Fibroblast of lung (primary cell): ENCODE results near the gene KSR2. TPM values are rescaled to one million over a fixed set of nuclear protein-coding genes. Genes with fewer than 3 reads are reported as not detected.

Source experiments
- DNase-seq, 2 donors: peaks; one replicate each; pipeline versions ENCODE4 v3.0.0 to v3.0.0-alpha.2; 2010; ENCODE audit warnings: low read depth in 2 of 2
- H2AFZ ChIP-seq: 2 replicates; pipeline ENCODE4 v1.5.1; 2012; ENCODE audit warnings: low read length, control low read depth, inconsistent platforms
- H3K27ac ChIP-seq: 2 replicates; pipeline ENCODE4 v1.5.1; 2011; ENCODE audit warnings: low read length, control low read depth; ENCODE audit not compliant: insufficient read depth
- H3K27me3 ChIP-seq: 2 replicates; pipeline ENCODE4 v1.5.1; 2011; ENCODE audit warnings: mild to moderate bottlenecking, low read length; ENCODE audit not compliant: control insufficient read depth, insufficient read depth
- H3K36me3 ChIP-seq: 2 replicates; pipeline ENCODE4 v1.5.1; 2011; ENCODE audit warnings: low read length; ENCODE audit not compliant: control insufficient read depth, insufficient read depth
- H3K4me1 ChIP-seq: 2 replicates; pipeline ENCODE4 v1.5.1; 2011; ENCODE audit warnings: low read length; ENCODE audit not compliant: control insufficient read depth, insufficient read depth; ENCODE audit errors: extremely low read depth
- H3K4me2 ChIP-seq: 2 replicates; pipeline ENCODE4 v1.5.1; 2011; ENCODE audit warnings: low read length, control low read depth; ENCODE audit not compliant: insufficient read depth; ENCODE audit errors: extremely low read depth
- H3K4me3 ChIP-seq, 4 experiments: fragments of 200-600 bp in 1 of 4; sonication (generic) in 1 of 4; replicated peaks in 1 of 4; 2 replicates each; pipeline ENCODE4 v1.5.1; 2011 to 2016; ENCODE audit warnings: low read length in 4 of 4, low read depth in 3 of 4, mild to moderate bottlenecking in 3 of 4, control low read depth in 2 of 4, inconsistent platforms in 1 of 4, mixed read lengths in 1 of 4; ENCODE audit not compliant: insufficient read depth in 1 of 4; ENCODE audit errors: control extremely low read depth in 1 of 4
- H3K79me2 ChIP-seq: 2 replicates; pipeline ENCODE4 v1.5.1; 2012; ENCODE audit warnings: mild to moderate bottlenecking, low read length, inconsistent platforms; ENCODE audit not compliant: control insufficient read depth, insufficient read depth
- H3K9ac ChIP-seq: 2 replicates; pipeline ENCODE4 v1.5.1; 2011; ENCODE audit warnings: mild to moderate bottlenecking, low read length, control low read depth; ENCODE audit not compliant: insufficient read depth
- H3K9me3 ChIP-seq: 2 replicates; pipeline ENCODE4 v1.5.1; 2012; ENCODE audit warnings: low read depth, low read length; ENCODE audit not compliant: control insufficient read depth, insufficient read depth
- H4K20me1 ChIP-seq: 2 replicates; pipeline ENCODE4 v1.5.1; 2011; ENCODE audit warnings: low read length; ENCODE audit not compliant: control insufficient read depth, insufficient read depth; ENCODE audit errors: extremely low read depth
- CTCF ChIP-seq, 2 donors: IDR thresholded peaks in 1 of 2; conservative IDR thresholded peaks in 1 of 2; 1 replicate in 1 of 2; 2 replicates in 1 of 2; pipeline ENCODE4 v1.5.1; 2011 to 2012; ENCODE audit warnings: low read length in 2 of 2, control low read depth in 1 of 2, inconsistent platforms in 1 of 2, low read depth in 1 of 2, mild to moderate bottlenecking in 1 of 2
- EZH2 ChIP-seq: IDR thresholded peaks from 2 replicates; pipeline ENCODE4 v1.5.1; 2012; ENCODE audit warnings: low read length, control low read depth, mild to moderate bottlenecking; ENCODE audit errors: missing control alignments
- polyA plus RNA-seq, 2 donors: library from polyadenylated mRNA; depleted of rRNA in 1 of 2; stranded (reverse) in 1 of 2; unstranded in 1 of 2; fragments of >200 nt; gene quantifications; 2 replicates each; pipeline ENCODE4 v1.2.1, GENCODE V29; 2011 to 2012; ENCODE audit warnings: missing spikeins in 1 of 2
- total RNA-seq: library from RNA; depleted of rRNA; stranded (reverse); fragments of >200 nt; gene quantifications from 2 replicates; pipeline ENCODE4 v1.2.1, GENCODE V29; 2014

The KSR2 gene
- total and polyA plus RNA-seq, 2 donors (not counting 1 experiment from before 2014, with no cell fraction given): not detected

- H3K27me3 ChIP-seq: no peaks in the 10 kb centered on the region
- no peak overlapping the region for H2AFZ ChIP-seq
- TF ChIP-seq EZH2 (no peak), CTCF (conservative IDR thresholded peaks at IDR 0.05 in 1 of 2, IDR thresholded peaks at IDR 0.05 in 1 of 2; ENCODE audit: low read depth in 1 of 2, low read length in 2 of 2) (no peak)
- no peaks in the 10 kb centered on the region for H3K9me3 ChIP-seq
- H3K36me3 ChIP-seq: no peaks in the 10 kb centered on the region
- no peak overlapping the region for H3K4me3 ChIP-seq
- H3K79me2 ChIP-seq: no peaks in the 10 kb centered on the region
- H4K20me1 ChIP-seq: no peaks in the 10 kb centered on the region
- H3K4me2 ChIP-seq: no peak overlapping the region
- no peaks in the 10 kb centered on the region for H3K4me1 ChIP-seq
- no peak overlapping the region for H3K27ac ChIP-seq
- no peak for DNase-seq
- no peak overlapping the region for H3K9ac ChIP-seq
These were observed 346.7 kb downstream of the KSR2 start for GRCh38 chr12:117622087-117622486.

DNA sequence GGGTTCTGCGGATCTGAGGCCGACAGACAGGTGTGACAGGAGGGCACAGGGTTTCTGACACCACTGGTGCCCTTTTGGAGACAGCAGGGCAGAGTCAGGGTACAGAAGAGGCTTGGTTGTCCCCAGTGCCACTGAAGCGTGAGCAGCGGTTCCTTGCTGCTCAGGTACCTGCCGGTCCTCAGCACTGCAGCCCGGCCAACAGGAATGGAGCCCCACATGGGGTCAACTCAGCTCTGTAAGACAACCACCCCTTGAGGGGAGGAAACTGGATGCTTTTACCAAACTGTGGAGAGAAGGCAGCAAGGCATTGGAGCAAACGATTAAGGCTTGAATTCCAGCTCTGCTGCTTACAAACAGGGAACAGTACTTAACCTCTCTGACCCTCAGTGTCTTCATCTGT, 361.0 kb downstream of the KSR2 start:
- H3K9me3 ChIP-seq: no peaks in the 10 kb centered on the region
- no peak overlapping the region for H2AFZ ChIP-seq

DNA sequence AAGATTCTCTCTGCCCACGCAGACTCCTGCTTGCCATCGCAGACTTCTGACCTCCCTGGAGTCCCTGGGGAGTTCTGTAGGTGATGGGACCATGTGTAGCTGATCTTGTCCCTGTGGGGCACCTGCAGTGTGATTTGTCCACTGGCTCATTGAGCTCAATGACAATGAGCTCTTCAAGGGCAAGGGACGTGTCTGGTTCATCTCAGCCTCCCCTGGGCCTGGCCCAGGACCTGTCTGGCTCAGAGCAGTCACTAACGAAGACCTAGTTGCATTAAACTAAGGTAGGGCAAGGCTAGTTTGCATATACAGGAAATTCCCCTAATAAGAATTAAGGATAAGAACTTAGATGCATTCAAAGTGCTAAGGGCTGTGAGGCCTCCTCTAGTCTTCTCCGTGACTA, 361.8 kb downstream of the KSR2 start:
- H3K27me3 ChIP-seq: no peaks in the 10 kb centered on the region
- H3K4me3 ChIP-seq: no peak overlapping the region
- no peak overlapping the region for H3K4me2 ChIP-seq
- no peaks in the 10 kb centered on the region for H3K36me3 ChIP-seq
- no peak overlapping the region for H3K27ac ChIP-seq
- no peaks in the 10 kb centered on the region for H4K20me1 ChIP-seq
- H3K4me1 ChIP-seq: no peaks in the 10 kb centered on the region
- H2AFZ ChIP-seq: no peak overlapping the region
- TF ChIP-seq EZH2 (no peak), CTCF (conservative IDR thresholded peaks at IDR 0.05 in 1 of 2, IDR thresholded peaks at IDR 0.05 in 1 of 2; ENCODE audit: low read depth in 1 of 2, low read length in 2 of 2) (no peak)
- no peaks in the 10 kb centered on the region for H3K79me2 ChIP-seq
- no peak overlapping the region for H3K9ac ChIP-seq
- no peak for DNase-seq
- H3K9me3 ChIP-seq: no peaks in the 10 kb centered on the region

More for the DNA sequence above, 361.0 kb downstream of the KSR2 start:
- no peak overlapping the region for H3K27ac ChIP-seq
- H3K4me1 ChIP-seq: no peaks in the 10 kb centered on the region
- H3K36me3 ChIP-seq: no peaks in the 10 kb centered on the region
- no peak overlapping the region for H3K9ac ChIP-seq
- no peaks in the 10 kb centered on the region for H3K27me3 ChIP-seq
- H3K4me2 ChIP-seq: no peak overlapping the region
- no peak for DNase-seq
- H3K4me3 ChIP-seq: no peak overlapping the region
- no peak for TF ChIP-seq CTCF (conservative IDR thresholded peaks at IDR 0.05 in 1 of 2, IDR thresholded peaks at IDR 0.05 in 1 of 2; ENCODE audit: low read depth in 1 of 2, low read length in 2 of 2)
- TF ChIP-seq EZH2: no peak
- no peaks in the 10 kb centered on the region for H3K79me2 ChIP-seq
- no peaks in the 10 kb centered on the region for H4K20me1 ChIP-seq
